ENCODE results near the gene AGAP2. TPM values are rescaled to one million over a fixed set of nuclear protein-coding genes. Genes with fewer than 3 reads are reported as not detected.

Gene AGAP2
- total and polyA plus RNA-seq, 2 of the 13 experiments (the other 11 are each of a cell fraction or from before 2014, with no cell fraction given): 0.38 to 0.45 TPM

GRCh38 chr12:57726151-57726883 is 12.2 kb downstream of the AGAP2 start (continued):
- 0 out of 2 replicates have a peak, but pooled peaks have one; percentile 22 for TF ChIP-seq MAZ (IDR thresholded peaks at IDR 0.05; ENCODE audit: borderline replicate concordance, low read depth, low read length)
- peak; percentile 83 for TF ChIP-seq MAZ (CRISPR knock-in tag; IDR thresholded peaks at IDR 0.05; ENCODE audit: low read depth)
- TF ChIP-seq TRIM24 (CRISPR knock-in tag; IDR thresholded peaks at IDR 0.05): no peak
- no peak for TF ChIP-seq ZBTB25 (CRISPR knock-in tag; IDR thresholded peaks at IDR 0.05)
- TF ChIP-seq TOE1 (CRISPR knock-in tag; IDR thresholded peaks at IDR 0.05): no peak
- TF ChIP-seq RBAK (CRISPR knock-in tag; IDR thresholded peaks at IDR 0.05): no peak
- TF ChIP-seq BORCS8-MEF2B (CRISPR knock-in tag; IDR thresholded peaks at IDR 0.05): 0 out of 2 replicates have a peak, but pooled peaks have one; percentile 3
- TF ChIP-seq BRD4 (CRISPR knock-in tag; IDR thresholded peaks at IDR 0.05): no peak
- TF ChIP-seq ZNF382 (CRISPR knock-in tag; IDR thresholded peaks at IDR 0.05; ENCODE audit: borderline replicate concordance): no peak
- no peak for TF ChIP-seq NFYC (CRISPR knock-in tag; IDR thresholded peaks at IDR 0.05)
- no peak for TF ChIP-seq HCFC1 (IDR thresholded peaks at IDR 0.05; ENCODE audit: low read depth, low read length)
- TF ChIP-seq TBX2 (CRISPR knock-in tag; IDR thresholded peaks at IDR 0.05; ENCODE audit: borderline replicate concordance): peak; percentile 43; the same call in 1 of the 2 replicates
- no peak for TF ChIP-seq ZNF138 (CRISPR knock-in tag; IDR thresholded peaks at IDR 0.05; ENCODE audit: low read depth)
- no peak for TF ChIP-seq ZKSCAN1 (IDR thresholded peaks at IDR 0.05; ENCODE audit: low read length)
- TF ChIP-seq ZNF883 (CRISPR knock-in tag; IDR thresholded peaks at IDR 0.05; ENCODE audit: not compliant biosample characterization): no peak
- TF ChIP-seq ZFP91 (CRISPR knock-in tag; IDR thresholded peaks at IDR 0.05; ENCODE audit: borderline replicate concordance): peak; percentile 71
- TF ChIP-seq STAT5B (CRISPR knock-in tag; IDR thresholded peaks at IDR 0.05): no peak
- TF ChIP-seq ZNF468 (CRISPR knock-in tag; IDR thresholded peaks at IDR 0.05): no peak
- TF ChIP-seq REPIN1 (CRISPR knock-in tag; IDR thresholded peaks at IDR 0.05; ENCODE audit: borderline replicate concordance, low read depth): 0 out of 2 replicates have a peak, but pooled peaks have one; percentile 27
- peak; percentile 48; the same call in 1 of the 2 replicates for TF ChIP-seq ZFY (CRISPR knock-in tag; IDR thresholded peaks at IDR 0.05)
- peak; percentile 59; the same call in 1 of the 2 replicates for TF ChIP-seq SAFB2 (CRISPR knock-in tag; IDR thresholded peaks at IDR 0.05; ENCODE audit: borderline replicate concordance, low read depth)
- TF ChIP-seq PITX1 (CRISPR knock-in tag; IDR thresholded peaks at IDR 0.05): peak; percentile 32; the same call in 1 of the 2 replicates
- TF ChIP-seq ZBTB1 (CRISPR knock-in tag; IDR thresholded peaks at IDR 0.05; ENCODE audit: borderline replicate concordance): no peak
- no peak for TF ChIP-seq ATF3 (CRISPR knock-in tag; IDR thresholded peaks at IDR 0.05)
- no peak for TF ChIP-seq TMF1 (CRISPR knock-in tag; IDR thresholded peaks at IDR 0.05; ENCODE audit: low read depth)
